Smooth muscle cell (in vitro differentiated cells): ENCODE results near the gene MCOLN1. TPM values are rescaled to one million over a fixed set of nuclear protein-coding genes. Genes with fewer than 3 reads are reported as not detected.

Experiments
- DNase-seq: peaks from one replicate; lab custom pipeline; 2025; ENCODE audit not compliant: unreplicated experiment; lab: John Stamatoyannopoulos, UW
- H2AFZ ChIP-seq: fragments of 200-600 bp; sonication (generic); 2 replicates; pipeline ENCODE4 v1.6.0; 2016; ENCODE audit warnings: antibody characterized with exemption, low read depth, mild to moderate bottlenecking
- H3F3A ChIP-seq: fragments of 200-600 bp; sonication (generic); 2 replicates; pipeline ENCODE4 v1.6.0; 2017; ENCODE audit warnings: antibody characterized with exemption, low read depth
- H3K27ac ChIP-seq: fragments of 200-600 bp; sonication (generic); 2 replicates; pipeline ENCODE4 v1.5.1; 2016; ENCODE audit warnings: low read depth, mild to moderate bottlenecking
- H3K27me3 ChIP-seq: fragments of 200-600 bp; sonication (generic); 2 replicates; pipeline ENCODE4 v1.6.1; 2016; ENCODE audit warnings: low read depth, mild to moderate bottlenecking
- H3K36me3 ChIP-seq: fragments of 200-600 bp; sonication (generic); 2 replicates; pipeline ENCODE4 v1.5.1; 2016; ENCODE audit warnings: low read depth
- H3K4me1 ChIP-seq: fragments of 200-600 bp; sonication (generic); 2 replicates; pipeline ENCODE4 v1.5.1; 2016; ENCODE audit warnings: low read depth
- H3K4me2 ChIP-seq: fragments of 200-600 bp; sonication (generic); 2 replicates; pipeline ENCODE4 v1.6.0; 2016; ENCODE audit warnings: mild to moderate bottlenecking
- H3K4me3 ChIP-seq: fragments of 200-600 bp; sonication (generic); 2 replicates; pipeline ENCODE4 v1.5.1; 2016; ENCODE audit warnings: mild to moderate bottlenecking
- H3K79me2 ChIP-seq: fragments of 200-600 bp; sonication (generic); 2 replicates; pipeline ENCODE4 v1.6.0; 2016; ENCODE audit warnings: low read depth, mild to moderate bottlenecking
- H3K9ac ChIP-seq: fragments of 200-600 bp; sonication (generic); 2 replicates; pipeline ENCODE4 v1.6.0; 2016; ENCODE audit warnings: low read depth
- H3K9me3 ChIP-seq: fragments of 200-600 bp; sonication (generic); replicated peaks from 2 replicates; pipeline ENCODE4 v1.5.1; 2016; ENCODE audit warnings: low read depth
- H4K20me1 ChIP-seq: fragments of 200-600 bp; sonication (generic); 2 replicates; pipeline ENCODE4 v1.6.0; 2016; ENCODE audit warnings: low read depth
- WGBS: methylation state at CpG from one replicate; pipeline ENCODE4 v1.1.7; 2016; ENCODE audit warnings: low lambda C conversion rate; 5-methylcytosine and 5-hydroxymethylcytosine counted together
- polyA plus RNA-seq: library from polyadenylated mRNA; unstranded; fragments of >200 nt; fragmentation: Nextera tagmentation; extraction: Ambion mirVana; gene quantifications from 2 replicates; pipeline ENCODE4 v1.2.1, GENCODE V29; 2016
- total RNA-seq: library from RNA; depleted of rRNA; stranded (reverse); fragments of >200 nt; gene quantifications from 2 replicates; pipeline ENCODE4 v1.2.3, GENCODE V29; 2014
- TF ChIP-seq, protein P1 (sequence below): fragments of 200-600 bp; sonication (generic); IDR thresholded peaks from 2 replicates; pipeline ENCODE4 v1.5.1; 2017; ENCODE audit warnings: borderline replicate concordance, mild to moderate bottlenecking, antibody characterized with exemption; ENCODE audit not compliant: insufficient read depth, poor library complexity, severe bottlenecking

MCOLN1 gene
- total and polyA plus RNA-seq, 2 experiments from 2014 or later, result 9.8 to 19.2 TPM

DNA sequence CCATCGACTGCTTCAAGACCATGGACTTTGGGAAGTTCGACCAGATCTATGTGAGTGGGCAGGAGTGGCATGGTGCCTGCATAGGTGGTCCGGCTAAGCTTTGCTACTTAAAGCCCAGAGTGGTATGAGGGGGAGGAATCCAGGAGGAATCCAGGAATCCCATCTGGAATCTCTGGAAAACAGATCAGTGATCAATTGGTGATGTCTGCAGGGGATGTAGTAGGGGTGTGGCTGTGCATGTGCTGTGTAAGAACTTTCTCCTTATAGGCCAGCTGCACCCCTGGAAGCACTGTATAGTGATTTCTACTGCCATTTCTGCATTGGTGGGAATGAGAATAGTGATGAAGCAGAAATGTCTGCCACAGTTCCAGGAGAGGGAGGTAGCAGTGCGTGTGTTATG lies 36.7 kb downstream of the MCOLN1 start:
- no peak for DNase-seq
- Histone ChIP-seq H3K79me2 (no peaks in the 10 kb centered on the region), H3K4me3 (no peak overlapping the region), H3K36me3 (no peaks in the 10 kb centered on the region), H3F3A (no peaks in the 10 kb centered on the region), H3K9ac (no peak overlapping the region), H3K4me1 (no peaks in the 10 kb centered on the region), H3K27me3 (no peaks in the 10 kb centered on the region), H4K20me1 (no peaks in the 10 kb centered on the region), H3K4me2 (no peak overlapping the region), H2AFZ (no peak overlapping the region), H3K27ac (no peak overlapping the region), H3K9me3 (no peaks in the 10 kb centered on the region)
- TF ChIP-seq, protein P1, sequence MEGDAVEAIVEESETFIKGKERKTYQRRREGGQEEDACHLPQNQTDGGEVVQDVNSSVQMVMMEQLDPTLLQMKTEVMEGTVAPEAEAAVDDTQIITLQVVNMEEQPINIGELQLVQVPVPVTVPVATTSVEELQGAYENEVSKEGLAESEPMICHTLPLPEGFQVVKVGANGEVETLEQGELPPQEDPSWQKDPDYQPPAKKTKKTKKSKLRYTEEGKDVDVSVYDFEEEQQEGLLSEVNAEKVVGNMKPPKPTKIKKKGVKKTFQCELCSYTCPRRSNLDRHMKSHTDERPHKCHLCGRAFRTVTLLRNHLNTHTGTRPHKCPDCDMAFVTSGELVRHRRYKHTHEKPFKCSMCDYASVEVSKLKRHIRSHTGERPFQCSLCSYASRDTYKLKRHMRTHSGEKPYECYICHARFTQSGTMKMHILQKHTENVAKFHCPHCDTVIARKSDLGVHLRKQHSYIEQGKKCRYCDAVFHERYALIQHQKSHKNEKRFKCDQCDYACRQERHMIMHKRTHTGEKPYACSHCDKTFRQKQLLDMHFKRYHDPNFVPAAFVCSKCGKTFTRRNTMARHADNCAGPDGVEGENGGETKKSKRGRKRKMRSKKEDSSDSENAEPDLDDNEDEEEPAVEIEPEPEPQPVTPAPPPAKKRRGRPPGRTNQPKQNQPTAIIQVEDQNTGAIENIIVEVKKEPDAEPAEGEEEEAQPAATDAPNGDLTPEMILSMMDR, result no peak
- 69% methylated on average over 4 of the region's 4 CpGs for WGBS

DNA sequence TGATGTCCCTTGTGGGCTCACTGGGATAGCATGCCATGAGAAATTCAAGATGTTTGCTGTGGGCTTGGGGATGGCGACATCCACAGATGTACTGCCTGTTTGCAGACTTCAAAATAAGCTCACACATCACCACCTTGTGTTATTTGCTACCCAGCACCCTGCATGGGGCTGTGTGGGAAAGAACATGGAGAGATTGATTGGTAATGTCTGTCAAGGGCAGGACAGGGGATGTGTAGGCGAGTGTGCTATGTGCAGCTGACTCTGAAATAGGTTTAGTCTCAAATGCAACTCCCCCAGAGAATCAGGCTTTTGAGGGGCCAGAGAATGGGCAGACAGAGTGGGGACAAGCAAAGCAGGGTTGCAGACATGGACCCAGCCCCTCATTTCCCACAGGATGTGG lies 37.8 kb downstream of the MCOLN1 start:
- no peaks in the 10 kb centered on the region for H3K9me3 ChIP-seq

DNA sequence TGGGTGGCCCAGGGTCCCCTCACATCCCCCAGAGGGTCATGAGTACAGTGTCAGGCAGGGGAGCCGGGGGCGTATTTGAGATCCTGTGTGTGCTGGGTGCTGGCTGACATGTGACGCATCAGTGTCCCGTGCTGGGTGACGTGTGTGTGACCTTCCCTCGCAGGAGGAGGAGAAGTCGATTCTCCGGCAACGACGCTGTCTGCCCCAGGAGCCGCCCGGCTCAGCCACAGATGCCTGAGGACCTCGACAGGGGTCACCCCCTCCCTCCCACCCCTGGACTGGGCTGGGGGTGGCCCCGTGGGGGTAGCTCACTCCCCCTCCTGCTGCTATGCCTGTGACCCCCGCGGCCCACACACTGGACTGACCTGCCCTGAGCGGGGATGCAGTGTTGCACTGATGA lies 38.9 kb downstream of the MCOLN1 start:
- H4K20me1 ChIP-seq, result no peaks in the 10 kb centered on the region
- TF ChIP-seq, protein P1, result no peak
- H3K4me2 ChIP-seq, result no peak overlapping the region
- no peak overlapping the region for H3K4me3 ChIP-seq
- WGBS, result 93% methylated on average over 11 of the region's 17 CpGs
- no peak for DNase-seq
- H3F3A ChIP-seq, result no peaks in the 10 kb centered on the region
- no peaks in the 10 kb centered on the region for H3K27me3 ChIP-seq
- no peaks in the 10 kb centered on the region for H3K36me3 ChIP-seq
- H3K9me3 ChIP-seq, result no peaks in the 10 kb centered on the region
- H3K9ac ChIP-seq, result no peak overlapping the region
- H3K27ac ChIP-seq, result no peak overlapping the region
- H3K4me1 ChIP-seq, result no peaks in the 10 kb centered on the region
- H2AFZ ChIP-seq, result no peak overlapping the region
- H3K79me2 ChIP-seq, result no peaks in the 10 kb centered on the region

More for the DNA sequence above, 37.8 kb downstream of the MCOLN1 start:
- no peaks in the 10 kb centered on the region for H3K79me2 ChIP-seq
- H4K20me1 ChIP-seq, result no peaks in the 10 kb centered on the region
- WGBS, result 87% methylated on average over 2 of the region's 2 CpGs
- H3K36me3 ChIP-seq, result no peaks in the 10 kb centered on the region
- no peak overlapping the region for H3K4me3 ChIP-seq
- no peak overlapping the region for H3K9ac ChIP-seq
- H3K4me1 ChIP-seq, result no peaks in the 10 kb centered on the region
- H3K4me2 ChIP-seq, result no peak overlapping the region
- H3F3A ChIP-seq, result no peaks in the 10 kb centered on the region
- DNase-seq, result no peak
- H2AFZ ChIP-seq, result no peak overlapping the region
- no peaks in the 10 kb centered on the region for H3K27me3 ChIP-seq
- H3K27ac ChIP-seq, result no peak overlapping the region
- TF ChIP-seq, protein P1, result no peak

DNA sequence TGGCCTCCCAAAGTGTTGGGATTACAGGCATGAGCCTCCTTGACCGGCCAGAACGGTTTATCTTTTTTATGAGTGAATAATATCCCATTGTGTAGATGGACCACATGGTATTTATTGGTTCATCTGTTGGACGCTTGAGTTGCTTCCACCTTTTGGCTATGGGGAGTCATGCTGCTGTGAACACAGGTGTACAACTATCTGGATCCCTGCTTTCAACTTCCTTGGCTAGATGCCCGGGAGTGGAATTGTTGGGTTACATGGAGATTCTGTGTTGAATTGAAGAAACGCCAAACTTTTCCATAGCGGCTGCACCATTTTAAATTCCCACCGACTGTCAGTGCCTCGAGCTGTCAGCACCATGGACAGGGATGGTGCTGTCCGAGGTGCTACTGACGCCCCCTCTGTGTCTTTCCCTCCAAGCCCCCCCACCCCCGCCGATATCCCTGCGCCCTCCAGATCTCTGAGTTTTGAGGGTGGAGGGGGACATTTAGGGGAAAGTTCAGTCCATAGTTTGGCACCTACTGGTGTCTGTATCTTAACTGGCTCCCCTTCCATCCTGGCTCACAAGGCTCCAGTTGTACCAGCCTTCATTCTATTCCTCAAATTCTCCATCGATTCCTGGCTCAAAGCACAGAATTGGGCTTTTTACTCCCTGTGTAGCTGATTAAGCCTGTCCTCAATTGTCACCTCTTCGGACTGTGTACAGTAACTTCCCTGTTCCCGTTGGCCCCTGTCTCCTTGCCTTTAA lies 40.4 kb downstream of the MCOLN1 start:
- no peak for DNase-seq
- no peaks in the 10 kb centered on the region for H3K36me3 ChIP-seq
- H3K27ac ChIP-seq, result no peak overlapping the region
- H3K79me2 ChIP-seq, result no peaks in the 10 kb centered on the region
- no peaks in the 10 kb centered on the region for H3K27me3 ChIP-seq
- H4K20me1 ChIP-seq, result no peaks in the 10 kb centered on the region
- no peak overlapping the region for H2AFZ ChIP-seq
- H3K4me2 ChIP-seq, result no peak overlapping the region
- TF ChIP-seq, protein P1, result no peak
- no peaks in the 10 kb centered on the region for H3K4me1 ChIP-seq
- WGBS, result 69% methylated on average over 16 of the region's 16 CpGs
- no peak overlapping the region for H3K9ac ChIP-seq
- no peaks in the 10 kb centered on the region for H3F3A ChIP-seq
- H3K9me3 ChIP-seq, result no peaks in the 10 kb centered on the region
- no peak overlapping the region for H3K4me3 ChIP-seq
